BE2C (cell line): Measurements from ENCODE around the gene JUNB.
A peak's percentile ranks its signal among the peaks of the same experiment; 100 is the strongest.

Experiments
- DNase-seq: peaks from one replicate; pipeline ENCODE4 v3.0.0-alpha.2; 2020
- H3K27me3 ChIP-seq: fragments of 250-450 bp; sonication (Bioruptor Pico); 2 replicates; pipeline ENCODE4 v1.5.1; 2020; ENCODE audit warnings: mild to moderate bottlenecking
- H3K36me3 ChIP-seq: fragments of 250-450 bp; sonication (Bioruptor Pico); 2 replicates; pipeline ENCODE4 v1.5.1; 2020; ENCODE audit warnings: mild to moderate bottlenecking
- H3K4me1 ChIP-seq: fragments of 250-450 bp; sonication (Bioruptor Pico); 2 replicates; pipeline ENCODE4 v1.5.1; 2020
- H3K4me3 ChIP-seq: 2 replicates; pipeline ENCODE4 v1.5.1; 2011; ENCODE audit warnings: low read depth, low read length
- H3K9me3 ChIP-seq: fragments of 250-450 bp; sonication (Bioruptor Pico); 2 replicates; pipeline ENCODE4 v1.5.1; 2020
- CTCF ChIP-seq: IDR thresholded peaks from 2 replicates; pipeline ENCODE4 v1.5.1; 2012; ENCODE audit warnings: mild to moderate bottlenecking, low read depth, low read length

The JUNB gene

GRCh38 chr19:12786141-12786870 is 5.0 kb upstream of the JUNB start:
- no peak overlapping the region for H3K4me3 ChIP-seq
- no peak for DNase-seq
- TF ChIP-seq CTCF, result no peak
- peaks cover 51% of the 10 kb centered on the region for H3K4me1 ChIP-seq
- no peaks in the 10 kb centered on the region for H3K27me3 ChIP-seq
- H3K9me3 ChIP-seq, result no peaks in the 10 kb centered on the region
- H3K36me3 ChIP-seq, result no peaks in the 10 kb centered on the region

- TF ChIP-seq CTCF, result no peak
- no peak overlapping the region for H3K4me3 ChIP-seq
Measured at GRCh38 chr19:12786952-12787351, 4.3 kb upstream of the JUNB start.

GRCh38 chr19:12787458-12787857 is 3.8 kb upstream of the JUNB start:
- no peak for TF ChIP-seq CTCF
- DNase-seq, result no peak
- Histone ChIP-seq H3K36me3 (no peaks in the 10 kb centered on the region), H3K4me1 (peaks cover 47% of the 10 kb centered on the region), H3K27me3 (no peaks in the 10 kb centered on the region), H3K4me3 (no peak overlapping the region), H3K9me3 (no peaks in the 10 kb centered on the region)

More at GRCh38 chr19:12786952-12787351, 4.3 kb upstream of the JUNB start:
- DNase-seq, result no peak
- Histone ChIP-seq H3K36me3 (no peaks in the 10 kb centered on the region), H3K4me1 (peaks cover 51% of the 10 kb centered on the region), H3K9me3 (no peaks in the 10 kb centered on the region), H3K27me3 (no peaks in the 10 kb centered on the region)

- peaks cover 47% of the 10 kb centered on the region for H3K4me1 ChIP-seq
- DNase-seq, result no peak
- no peak for TF ChIP-seq CTCF
- no peaks in the 10 kb centered on the region; the same call in 1 of the 2 replicates for H3K36me3 ChIP-seq
- no peaks in the 10 kb centered on the region for H3K27me3 ChIP-seq
- peak overlapping the region; percentile 39 for H3K4me3 ChIP-seq
- no peaks in the 10 kb centered on the region for H3K9me3 ChIP-seq
Measured at GRCh38 chr19:12788042-12788681, 3.1 kb upstream of the JUNB start.

- Histone ChIP-seq H3K4me3 (peak overlapping the region; percentile 39), H3K36me3 (no peaks in the 10 kb centered on the region; the same call in 1 of the 2 replicates), H3K9me3 (no peaks in the 10 kb centered on the region), H3K4me1 (peaks cover 43% of the 10 kb centered on the region), H3K27me3 (no peaks in the 10 kb centered on the region)
- DNase-seq, result peak; percentile 93
- TF ChIP-seq CTCF, result no peak
Measured at GRCh38 chr19:12788682-12789097, 2.6 kb upstream of the JUNB start.
